ENCODE data around the gene OSBP2.

GRCh38 chr22:30802202-30803166 is 107.8 kb downstream of the OSBP2 start:
- no peak for TF ChIP-seq FOXJ3 (CRISPR knock-in tag; IDR thresholded peaks at IDR 0.05; ENCODE audit: borderline replicate concordance)
- TF ChIP-seq MIER3 (CRISPR knock-in tag; IDR thresholded peaks at IDR 0.05; ENCODE audit: borderline replicate concordance) = peak; percentile 91; the same call in 1 of the 2 replicates
- peak; percentile 99 for TF ChIP-seq IRF9 (CRISPR knock-in tag; IDR thresholded peaks at IDR 0.05; ENCODE audit: borderline replicate concordance)
- peak in 1 of 2 experiments; percentile 99 for TF ChIP-seq REST (IDR thresholded peaks at IDR 0.05; ENCODE audit: borderline replicate concordance in 1 of 2, low read depth in 1 of 2, low read length in 2 of 2)
- TF ChIP-seq CTCF (CRISPR knock-in tag; IDR thresholded peaks at IDR 0.05) = peak; percentile 45
- TF ChIP-seq JUND (CRISPR knock-in tag; IDR thresholded peaks at IDR 0.05) = peak; percentile 80
